Fibroblast of gingiva (primary cell): ENCODE measurements around the gene GIMAP1.

Experiments
- DNase-seq: peaks from one replicate; pipeline ENCODE4 v3.0.0-alpha.2; 2011; ENCODE audit warnings: low read depth

The GIMAP1 gene

GRCh38 chr7:150748376-150748775, 32.0 kb downstream of the GIMAP1 start:
- no peak for DNase-seq

GRCh38 chr7:150751702-150752101, 35.3 kb downstream of the GIMAP1 start:
- DNase-seq, result no peak

- DNase-seq, result no peak
These were observed 36.8 kb downstream of the GIMAP1 start for GRCh38 chr7:150753239-150753638.

- DNase-seq, result no peak
These were observed 37.6 kb downstream of the GIMAP1 start for GRCh38 chr7:150753826-150754603.

- no peak for DNase-seq
These were observed 38.5 kb downstream of the GIMAP1 start for GRCh38 chr7:150754951-150755350.

- DNase-seq, result no peak
These were observed 39.2 kb downstream of the GIMAP1 start for GRCh38 chr7:150755473-150756099.

- no peak for DNase-seq
These were observed 39.8 kb downstream of the GIMAP1 start for GRCh38 chr7:150756166-150756565.

GRCh38 chr7:150756858-150757257, 40.4 kb downstream of the GIMAP1 start:
- DNase-seq, result no peak

- no peak for DNase-seq
These were observed 43.1 kb downstream of the GIMAP1 start for GRCh38 chr7:150759479-150759878.

GRCh38 chr7:150766334-150766709, 49.9 kb downstream of the GIMAP1 start:
- no peak for DNase-seq

- DNase-seq, result no peak
These were observed 53.4 kb downstream of the GIMAP1 start for GRCh38 chr7:150769768-150770167.
